NB4 (cell line): Measurements from ENCODE around the gene RAB21.
"Not testable (repeated sequence)": the region's sequence is repeated elsewhere in the genome, so short reads cannot be mapped to it uniquely, and the experiment has no call there.

Experiments used
- DNase-seq: peaks from one replicate; pipeline ENCODE4 v3.0.0; 2010; ENCODE audit warnings: low read depth
- H3K4me3 ChIP-seq: one replicate; pipeline ENCODE4 v1.5.1; 2011; ENCODE audit warnings: mild to moderate bottlenecking, low read depth, low read length, moderate library complexity
- MAX ChIP-seq: IDR thresholded peaks from 2 replicates; pipeline ENCODE4 v1.6.1; 2011; ENCODE audit warnings: low read depth, low read length
- MYC ChIP-seq: IDR thresholded peaks from 2 replicates; pipeline ENCODE4 v1.6.1; 2011; ENCODE audit warnings: low read depth, low read length
- POLR2A ChIP-seq: IDR thresholded peaks from 2 replicates; pipeline ENCODE4 v1.6.1; 2011; ENCODE audit warnings: mild to moderate bottlenecking; ENCODE audit not compliant: insufficient read length; ENCODE audit errors: extremely low read depth
- TF ChIP-seq, protein P1 (sequence below): IDR thresholded peaks from one replicate; pipeline ENCODE4 v1.5.1; 2012; ENCODE audit warnings: low read depth, low read length

The RAB21 gene

DNA sequence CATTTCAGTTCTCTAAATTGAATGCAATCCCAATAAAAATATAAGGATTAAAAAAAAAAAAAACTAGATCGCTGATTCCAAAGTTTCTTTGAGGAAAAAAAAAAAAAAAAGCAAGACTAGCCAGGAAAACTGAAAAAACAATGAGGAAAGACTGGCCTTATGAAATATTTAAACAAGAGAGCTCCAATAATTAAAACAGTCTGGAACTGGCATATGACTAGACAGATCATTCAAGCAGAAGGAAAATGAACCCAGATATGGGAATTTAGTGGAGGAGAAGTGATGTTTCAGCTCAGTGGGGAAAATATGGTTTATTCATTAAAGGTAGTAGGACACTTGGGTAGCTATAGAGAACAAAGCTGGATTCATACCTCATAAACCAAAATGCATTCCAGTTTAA, 42.9 kb downstream of the RAB21 start:
- DNase-seq = no peak
- H3K4me3 ChIP-seq = no peak overlapping the region
- TF ChIP-seq, protein P1, sequence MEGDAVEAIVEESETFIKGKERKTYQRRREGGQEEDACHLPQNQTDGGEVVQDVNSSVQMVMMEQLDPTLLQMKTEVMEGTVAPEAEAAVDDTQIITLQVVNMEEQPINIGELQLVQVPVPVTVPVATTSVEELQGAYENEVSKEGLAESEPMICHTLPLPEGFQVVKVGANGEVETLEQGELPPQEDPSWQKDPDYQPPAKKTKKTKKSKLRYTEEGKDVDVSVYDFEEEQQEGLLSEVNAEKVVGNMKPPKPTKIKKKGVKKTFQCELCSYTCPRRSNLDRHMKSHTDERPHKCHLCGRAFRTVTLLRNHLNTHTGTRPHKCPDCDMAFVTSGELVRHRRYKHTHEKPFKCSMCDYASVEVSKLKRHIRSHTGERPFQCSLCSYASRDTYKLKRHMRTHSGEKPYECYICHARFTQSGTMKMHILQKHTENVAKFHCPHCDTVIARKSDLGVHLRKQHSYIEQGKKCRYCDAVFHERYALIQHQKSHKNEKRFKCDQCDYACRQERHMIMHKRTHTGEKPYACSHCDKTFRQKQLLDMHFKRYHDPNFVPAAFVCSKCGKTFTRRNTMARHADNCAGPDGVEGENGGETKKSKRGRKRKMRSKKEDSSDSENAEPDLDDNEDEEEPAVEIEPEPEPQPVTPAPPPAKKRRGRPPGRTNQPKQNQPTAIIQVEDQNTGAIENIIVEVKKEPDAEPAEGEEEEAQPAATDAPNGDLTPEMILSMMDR = no peak
- TF ChIP-seq MYC (no peak), MAX (no peak), POLR2A (no peak)

DNA sequence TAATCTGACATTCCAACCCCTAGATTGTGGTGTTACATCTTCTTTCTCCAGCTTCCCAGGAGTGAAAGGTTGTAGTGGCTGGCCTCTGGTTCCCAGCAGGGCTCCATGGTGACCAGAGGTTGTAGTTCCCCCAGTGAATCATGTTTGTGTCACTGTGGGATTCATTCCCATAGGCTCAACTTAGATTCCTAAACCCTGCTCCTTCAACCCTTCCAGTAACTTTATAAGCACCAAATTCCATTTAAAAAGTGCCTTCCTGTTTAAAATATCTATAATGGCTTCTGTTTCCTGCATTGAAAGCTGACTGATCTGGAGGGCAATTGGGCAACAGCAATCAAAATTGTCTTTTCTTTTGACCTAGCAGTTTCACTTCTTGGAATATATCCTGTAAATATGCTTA, 44.4 kb downstream of the RAB21 start:
- DNase-seq = peak; percentile 14
- TF ChIP-seq POLR2A (no peak), MYC (no peak), MAX (no peak)
- TF ChIP-seq, protein P1 = no peak
- H3K4me3 ChIP-seq = no peak overlapping the region

DNA sequence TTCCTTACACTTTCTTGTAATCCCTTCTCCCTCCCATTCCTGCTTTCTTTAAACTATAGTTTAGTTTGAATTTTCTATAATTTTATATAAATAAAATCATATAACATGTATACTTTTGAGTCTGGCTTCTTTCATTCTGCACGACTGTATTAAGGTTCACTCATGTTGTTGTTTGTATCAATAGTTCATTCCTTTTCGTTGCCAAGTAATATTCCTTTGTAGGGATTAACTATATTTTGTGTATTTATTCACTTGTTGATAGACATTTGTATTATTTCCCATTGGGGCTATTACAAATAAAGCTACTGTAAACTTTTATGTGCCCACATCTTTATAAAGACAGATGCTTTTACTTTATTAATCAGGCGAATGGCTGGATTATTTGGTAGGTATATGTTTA, 45.5 kb downstream of the RAB21 start:
- DNase-seq = no peak
- no peak overlapping the region for H3K4me3 ChIP-seq
- TF ChIP-seq MYC = no peak

DNA sequence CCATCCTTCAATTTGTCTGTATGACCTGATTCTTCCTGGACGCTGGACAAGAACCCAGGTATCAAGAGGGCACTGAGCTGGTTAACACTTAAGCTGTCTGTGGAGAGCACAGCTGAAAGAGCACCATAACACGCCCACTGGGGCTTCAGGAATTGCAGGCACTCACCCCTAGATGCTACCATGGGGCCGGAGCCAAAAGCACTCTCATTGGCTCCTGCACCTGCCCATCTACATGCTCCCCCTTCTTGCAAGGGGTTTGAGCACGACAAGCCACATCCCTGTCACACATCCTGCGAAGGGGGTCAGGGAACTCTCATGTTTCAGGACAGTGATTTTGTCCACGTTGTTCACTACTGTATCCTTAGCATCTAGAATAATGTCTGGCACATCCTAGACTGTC, 49.8 kb downstream of the RAB21 start:
- DNase-seq = no peak
- no peak overlapping the region for H3K4me3 ChIP-seq
- TF ChIP-seq MAX = no peak
- TF ChIP-seq, protein P1 = no peak
- TF ChIP-seq POLR2A = no peak
- no peak for TF ChIP-seq MYC

GRCh38 chr12:71810921-71811320, 56.3 kb downstream of the RAB21 start:
- no peak for DNase-seq
- TF ChIP-seq POLR2A (no peak), MYC (no peak), MAX (no peak)
- TF ChIP-seq, protein P1 = no peak
- H3K4me3 ChIP-seq = no peak overlapping the region

DNA sequence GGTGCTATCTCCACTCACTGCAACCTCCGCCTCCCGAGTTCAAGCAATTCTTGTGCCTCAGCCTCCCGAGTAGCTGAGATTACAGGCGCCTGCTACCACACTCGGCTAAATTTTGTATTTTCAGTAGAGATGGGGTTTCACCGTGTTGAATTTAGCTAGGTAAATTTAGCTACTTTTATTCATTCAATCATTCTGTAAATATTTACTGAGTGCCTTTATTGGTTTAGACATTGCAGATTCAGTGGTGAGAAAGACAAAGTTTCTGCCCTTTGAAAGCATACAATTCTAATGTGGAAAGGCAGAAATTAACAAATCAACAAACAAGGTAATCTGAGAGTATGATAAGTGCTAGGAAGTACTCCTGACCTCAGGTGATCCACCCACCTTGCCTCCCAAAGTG, 60.6 kb downstream of the RAB21 start:
- not testable (repeated sequence) for DNase-seq, H3K4me3 ChIP-seq

- not testable (repeated sequence) for DNase-seq, H3K4me3 ChIP-seq
Measured at GRCh38 chr12:71822088-71822487, 67.4 kb downstream of the RAB21 start.

GRCh38 chr12:71828813-71829212, 74.2 kb downstream of the RAB21 start:
- no peak for TF ChIP-seq MAX
- no peak for TF ChIP-seq POLR2A
- TF ChIP-seq MYC = no peak
- TF ChIP-seq, protein P1 = no peak
- DNase-seq = no peak
- H3K4me3 ChIP-seq = no peak overlapping the region
